ENCODE data around the gene CACNA1C.

CACNA1C gene

GRCh38 chr12:2307550-2307949 lies 254.8 kb downstream of the CACNA1C start:
- no peaks in the 10 kb centered on the region for H3K36me3 ChIP-seq (ENCODE audit: control insufficient read depth, insufficient read depth, low read length)
- H3K27me3 ChIP-seq (ENCODE audit: control insufficient read depth, insufficient read depth, low read length, poor library complexity, severe bottlenecking) = no peaks in the 10 kb centered on the region
- no peaks in the 10 kb centered on the region for H3K9me3 ChIP-seq (ENCODE audit: control insufficient read depth, low read length)
- H3K4me3 ChIP-seq (ENCODE audit: insufficient read depth, low read depth, low read length) = no peak overlapping the region
- H3K27ac ChIP-seq (ENCODE audit: insufficient read depth, low read depth, low read length, poor library complexity, severe bottlenecking) = no peak overlapping the region
- 81 to 87% methylated on average over 3 of the region's 3 CpGs for WGBS, 2 experiments
- H3K4me1 ChIP-seq (ENCODE audit: control insufficient read depth, insufficient read depth, low read length) = peaks cover 30% of the 10 kb centered on the region

- H3K27ac ChIP-seq (ENCODE audit: insufficient read depth, low read depth, low read length, poor library complexity, severe bottlenecking) = no peak overlapping the region
- H3K9me3 ChIP-seq (ENCODE audit: control insufficient read depth, low read length) = no peaks in the 10 kb centered on the region
- H3K4me3 ChIP-seq (ENCODE audit: insufficient read depth, low read depth, low read length) = no peak overlapping the region
- WGBS, 2 experiments = 88 to 89% methylated on average over 5 of the region's 5 CpGs
- no peaks in the 10 kb centered on the region for H3K27me3 ChIP-seq (ENCODE audit: control insufficient read depth, insufficient read depth, low read length, poor library complexity, severe bottlenecking)
- peaks cover 27% of the 10 kb centered on the region for H3K4me1 ChIP-seq (ENCODE audit: control insufficient read depth, insufficient read depth, low read length)
- no peaks in the 10 kb centered on the region for H3K36me3 ChIP-seq (ENCODE audit: control insufficient read depth, insufficient read depth, low read length)
These were observed 256.9 kb downstream of the CACNA1C start for GRCh38 chr12:2309647-2310046.

- Histone ChIP-seq H3K9me3 (ENCODE audit: control insufficient read depth, low read length) (no peaks in the 10 kb centered on the region), H3K27ac (ENCODE audit: insufficient read depth, low read depth, low read length, poor library complexity, severe bottlenecking) (no peak overlapping the region), H3K4me3 (ENCODE audit: insufficient read depth, low read depth, low read length) (no peak overlapping the region), H3K4me1 (ENCODE audit: control insufficient read depth, insufficient read depth, low read length) (peaks cover 17% of the 10 kb centered on the region), H3K27me3 (ENCODE audit: control insufficient read depth, insufficient read depth, low read length, poor library complexity, severe bottlenecking) (no peaks in the 10 kb centered on the region), H3K36me3 (ENCODE audit: control insufficient read depth, insufficient read depth, low read length) (no peaks in the 10 kb centered on the region)
- 89 to 90% methylated on average over 15 of the region's 15 CpGs for WGBS, 2 experiments
These were observed 258.4 kb downstream of the CACNA1C start for GRCh38 chr12:2311020-2311778.

- no peaks in the 10 kb centered on the region for H3K27me3 ChIP-seq (ENCODE audit: control insufficient read depth, insufficient read depth, low read length, poor library complexity, severe bottlenecking)
- H3K4me1 ChIP-seq (ENCODE audit: control insufficient read depth, insufficient read depth, low read length) = peaks cover 7% of the 10 kb centered on the region
- no peak overlapping the region for H3K4me3 ChIP-seq (ENCODE audit: insufficient read depth, low read depth, low read length)
- WGBS, 2 experiments = 90 to 92% methylated on average over 7 of the region's 7 CpGs
- H3K9me3 ChIP-seq (ENCODE audit: control insufficient read depth, low read length) = no peaks in the 10 kb centered on the region
- H3K27ac ChIP-seq (ENCODE audit: insufficient read depth, low read depth, low read length, poor library complexity, severe bottlenecking) = no peak overlapping the region
- no peaks in the 10 kb centered on the region for H3K36me3 ChIP-seq (ENCODE audit: control insufficient read depth, insufficient read depth, low read length)
These were observed 259.4 kb downstream of the CACNA1C start for GRCh38 chr12:2312175-2312574.

- 82 to 96% methylated on average over 1 of the region's 1 CpG for WGBS, 2 experiments
- H3K4me3 ChIP-seq (ENCODE audit: insufficient read depth, low read depth, low read length) = no peak overlapping the region
- no peak overlapping the region for H3K27ac ChIP-seq (ENCODE audit: insufficient read depth, low read depth, low read length, poor library complexity, severe bottlenecking)
- no peaks in the 10 kb centered on the region for H3K27me3 ChIP-seq (ENCODE audit: control insufficient read depth, insufficient read depth, low read length, poor library complexity, severe bottlenecking)
- peaks cover 8% of the 10 kb centered on the region for H3K4me1 ChIP-seq (ENCODE audit: control insufficient read depth, insufficient read depth, low read length)
- no peaks in the 10 kb centered on the region for H3K9me3 ChIP-seq (ENCODE audit: control insufficient read depth, low read length)
- H3K36me3 ChIP-seq (ENCODE audit: control insufficient read depth, insufficient read depth, low read length) = no peaks in the 10 kb centered on the region
These were observed 260.0 kb downstream of the CACNA1C start for GRCh38 chr12:2312770-2313169.

- Histone ChIP-seq H3K4me3 (ENCODE audit: insufficient read depth, low read depth, low read length) (no peak overlapping the region), H3K9me3 (ENCODE audit: control insufficient read depth, low read length) (no peaks in the 10 kb centered on the region), H3K27ac (ENCODE audit: insufficient read depth, low read depth, low read length, poor library complexity, severe bottlenecking) (no peak overlapping the region), H3K36me3 (ENCODE audit: control insufficient read depth, insufficient read depth, low read length) (no peaks in the 10 kb centered on the region), H3K4me1 (ENCODE audit: control insufficient read depth, insufficient read depth, low read length) (peaks cover 15% of the 10 kb centered on the region), H3K27me3 (ENCODE audit: control insufficient read depth, insufficient read depth, low read length, poor library complexity, severe bottlenecking) (no peaks in the 10 kb centered on the region)
- WGBS, 2 experiments = 99 to 100% methylated on average over 2 of the region's 2 CpGs
These were observed 261.7 kb downstream of the CACNA1C start for GRCh38 chr12:2314492-2314891.

GRCh38 chr12:2317772-2318171 lies 265.0 kb downstream of the CACNA1C start:
- Histone ChIP-seq H3K27ac (ENCODE audit: insufficient read depth, low read depth, low read length, poor library complexity, severe bottlenecking) (no peak overlapping the region), H3K36me3 (ENCODE audit: control insufficient read depth, insufficient read depth, low read length) (no peaks in the 10 kb centered on the region)
- WGBS, 2 experiments = 76 to 80% methylated on average over 9 to 11 of the region's 11 CpGs

GRCh38 chr12:2318286-2318685 lies 265.5 kb downstream of the CACNA1C start:
- H3K27me3 ChIP-seq (ENCODE audit: control insufficient read depth, insufficient read depth, low read length, poor library complexity, severe bottlenecking) = no peaks in the 10 kb centered on the region
- no peaks in the 10 kb centered on the region for H3K36me3 ChIP-seq (ENCODE audit: control insufficient read depth, insufficient read depth, low read length)
- no peaks in the 10 kb centered on the region for H3K9me3 ChIP-seq (ENCODE audit: control insufficient read depth, low read length)
- H3K27ac ChIP-seq (ENCODE audit: insufficient read depth, low read depth, low read length, poor library complexity, severe bottlenecking) = no peak overlapping the region
- H3K4me1 ChIP-seq (ENCODE audit: control insufficient read depth, insufficient read depth, low read length) = peaks cover 15% of the 10 kb centered on the region
- no peak overlapping the region for H3K4me3 ChIP-seq (ENCODE audit: insufficient read depth, low read depth, low read length)
- WGBS, 2 experiments = 87 to 89% methylated on average over 8 of the region's 8 CpGs

More at GRCh38 chr12:2317772-2318171, 265.0 kb downstream of the CACNA1C start:
- Histone ChIP-seq H3K4me1 (ENCODE audit: control insufficient read depth, insufficient read depth, low read length) (peaks cover 15% of the 10 kb centered on the region), H3K4me3 (ENCODE audit: insufficient read depth, low read depth, low read length) (no peak overlapping the region), H3K27me3 (ENCODE audit: control insufficient read depth, insufficient read depth, low read length, poor library complexity, severe bottlenecking) (no peaks in the 10 kb centered on the region), H3K9me3 (ENCODE audit: control insufficient read depth, low read length) (no peaks in the 10 kb centered on the region)

- Histone ChIP-seq H3K27ac (ENCODE audit: insufficient read depth, low read depth, low read length, poor library complexity, severe bottlenecking) (no peak overlapping the region), H3K9me3 (ENCODE audit: control insufficient read depth, low read length) (no peaks in the 10 kb centered on the region), H3K36me3 (ENCODE audit: control insufficient read depth, insufficient read depth, low read length) (no peaks in the 10 kb centered on the region), H3K4me3 (ENCODE audit: insufficient read depth, low read depth, low read length) (no peak overlapping the region), H3K4me1 (ENCODE audit: control insufficient read depth, insufficient read depth, low read length) (peaks cover 15% of the 10 kb centered on the region), H3K27me3 (ENCODE audit: control insufficient read depth, insufficient read depth, low read length, poor library complexity, severe bottlenecking) (no peaks in the 10 kb centered on the region)
- 95 to 97% methylated on average over 14 of the region's 14 CpGs for WGBS, 2 experiments
These were observed 266.3 kb downstream of the CACNA1C start for GRCh38 chr12:2319136-2319535.

GRCh38 chr12:2319737-2320506 lies 267.1 kb downstream of the CACNA1C start:
- Histone ChIP-seq H3K4me1 (ENCODE audit: control insufficient read depth, insufficient read depth, low read length) (peaks cover 15% of the 10 kb centered on the region), H3K27ac (ENCODE audit: insufficient read depth, low read depth, low read length, poor library complexity, severe bottlenecking) (no peak overlapping the region), H3K36me3 (ENCODE audit: control insufficient read depth, insufficient read depth, low read length) (no peaks in the 10 kb centered on the region), H3K9me3 (ENCODE audit: control insufficient read depth, low read length) (no peaks in the 10 kb centered on the region), H3K27me3 (ENCODE audit: control insufficient read depth, insufficient read depth, low read length, poor library complexity, severe bottlenecking) (no peaks in the 10 kb centered on the region), H3K4me3 (ENCODE audit: insufficient read depth, low read depth, low read length) (no peak overlapping the region)
- WGBS, 2 experiments = 88 to 91% methylated on average over 6 of the region's 6 CpGs
